PC-3 (cell line): ENCODE results near the gene EEF1A2.

ENCODE experiments used
- EZH2phosphoT487 ChIP-seq: fragments of 300-600 bp; sonication (generic); IDR thresholded peaks from 2 replicates; pipeline ENCODE4 v1.6.1; 2018; ENCODE audit warnings: mild to moderate bottlenecking, antibody characterized with exemption, low read length, borderline replicate concordance
- TF ChIP-seq, protein P1 (sequence below): fragments of 300-600 bp; sonication (generic); conservative IDR thresholded peaks from 2 replicates; pipeline ENCODE4 v1.5.1; 2017; ENCODE audit warnings: antibody characterized with exemption, low read depth, mild to moderate bottlenecking, low read length

DNA sequence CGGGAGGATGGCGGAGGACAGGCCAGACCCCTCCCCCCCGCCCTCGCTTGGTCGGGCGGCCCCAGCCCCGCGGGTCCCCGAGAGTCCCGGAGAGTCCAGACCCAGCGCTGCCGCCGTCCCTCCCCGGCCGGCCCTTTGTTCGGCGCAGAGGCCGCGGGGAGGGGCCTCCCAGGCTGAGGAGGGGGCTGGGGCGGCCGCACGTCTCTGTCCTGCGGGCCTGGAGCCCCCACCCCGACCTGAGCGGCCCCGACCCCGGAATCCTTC is 27.2 kb downstream of the EEF1A2 start:
- no peak for TF ChIP-seq EZH2phosphoT487
- TF ChIP-seq, protein P1, sequence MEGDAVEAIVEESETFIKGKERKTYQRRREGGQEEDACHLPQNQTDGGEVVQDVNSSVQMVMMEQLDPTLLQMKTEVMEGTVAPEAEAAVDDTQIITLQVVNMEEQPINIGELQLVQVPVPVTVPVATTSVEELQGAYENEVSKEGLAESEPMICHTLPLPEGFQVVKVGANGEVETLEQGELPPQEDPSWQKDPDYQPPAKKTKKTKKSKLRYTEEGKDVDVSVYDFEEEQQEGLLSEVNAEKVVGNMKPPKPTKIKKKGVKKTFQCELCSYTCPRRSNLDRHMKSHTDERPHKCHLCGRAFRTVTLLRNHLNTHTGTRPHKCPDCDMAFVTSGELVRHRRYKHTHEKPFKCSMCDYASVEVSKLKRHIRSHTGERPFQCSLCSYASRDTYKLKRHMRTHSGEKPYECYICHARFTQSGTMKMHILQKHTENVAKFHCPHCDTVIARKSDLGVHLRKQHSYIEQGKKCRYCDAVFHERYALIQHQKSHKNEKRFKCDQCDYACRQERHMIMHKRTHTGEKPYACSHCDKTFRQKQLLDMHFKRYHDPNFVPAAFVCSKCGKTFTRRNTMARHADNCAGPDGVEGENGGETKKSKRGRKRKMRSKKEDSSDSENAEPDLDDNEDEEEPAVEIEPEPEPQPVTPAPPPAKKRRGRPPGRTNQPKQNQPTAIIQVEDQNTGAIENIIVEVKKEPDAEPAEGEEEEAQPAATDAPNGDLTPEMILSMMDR = no peak
